Sigmoid colon (tissue), 7 donors: ENCODE data around the gene SESN1. TPM values are rescaled to one million over a fixed set of nuclear protein-coding genes. Genes with fewer than 3 reads are reported as not detected.

Source experiments
- DNase-seq: peaks from one replicate; pipeline ENCODE4 v3.0.0-alpha.2; 2019
- H3K27ac ChIP-seq, 4 donors: fragments of 200-600 bp; sonication (generic); one replicate each; pipeline ENCODE4 v1.5.1; 2016 to 2019; ENCODE audit warnings: mild to moderate bottlenecking in 1 of 4
- H3K27me3 ChIP-seq, 3 donors: fragments of 200-600 bp; sonication (generic); one replicate each; pipeline ENCODE4 v1.5.1; 2019; ENCODE audit warnings: mild to moderate bottlenecking in 1 of 3
- H3K36me3 ChIP-seq, 4 donors: fragments of 200-600 bp; sonication (generic); one replicate each; pipeline ENCODE4 v1.5.1; 2016 to 2019
- H3K4me1 ChIP-seq, 4 donors: fragments of 200-600 bp; sonication (generic); one replicate each; pipeline ENCODE4 v1.5.1; 2017 to 2019
- H3K4me3 ChIP-seq, 4 donors: fragments of 200-600 bp; sonication (generic); one replicate each; pipeline ENCODE4 v1.5.1; 2017 to 2019; ENCODE audit warnings: mild to moderate bottlenecking in 2 of 4, moderate library complexity in 1 of 4
- H3K9me3 ChIP-seq, 4 donors: fragments of 200-600 bp in 3 of 4; sonication (generic) in 3 of 4; one replicate each; pipeline versions ENCODE4 v1.5.1 to v1.6.1; 2013 to 2019
- CTCF ChIP-seq, 4 experiments: fragments of 450-650 bp in 3 of 4; fragments of 200-600 bp in 1 of 4; IDR thresholded peaks; one replicate each; pipeline ENCODE4 v1.5.1; 2016 to 2019; ENCODE audit warnings: antibody characterized with exemption in 4 of 4, mild to moderate bottlenecking in 3 of 4, moderate library complexity in 2 of 4
- EP300 ChIP-seq, 4 donors: sonication (generic); formaldehyde crosslinking; IDR thresholded peaks; one replicate each; pipeline ENCODE4 v1.6.1; 2017; ENCODE audit warnings: antibody characterized with exemption in 4 of 4
- POLR2A ChIP-seq, 2 donors: fragments of 450-650 bp; IDR thresholded peaks; one replicate each; pipeline ENCODE4 v1.6.1; 2016; ENCODE audit warnings: antibody characterized with exemption in 2 of 2, mild to moderate bottlenecking in 2 of 2, moderate library complexity in 2 of 2
- POLR2AphosphoS5 ChIP-seq, 4 donors: sonication (generic); formaldehyde crosslinking; IDR thresholded peaks; one replicate each; pipeline ENCODE4 v1.6.1; 2017; ENCODE audit warnings: antibody characterized with exemption in 4 of 4
- WGBS, 2 donors: extraction: QIAGEN DNeasy Blood & Tissue Kit; methylation state at CpG; one replicate each; pipeline ENCODE4 v1.1.7; 2013; 5-methylcytosine and 5-hydroxymethylcytosine counted together
- intact Hi-C: fragments of 100-400 bp; cut with DNase I; formaldehyde crosslinking; loops from one replicate; pipeline ENCODE4 v1.15.1; 2023
- polyA plus RNA-seq, 3 donors: library from polyadenylated mRNA; stranded (reverse); fragments of 200-250 nt; gene quantifications; one replicate each; pipeline ENCODE4 v1.2.3, GENCODE V29; 2013
- total RNA-seq, 4 donors: library from RNA; depleted of rRNA; stranded (reverse); fragments of >200 nt; gene quantifications; one replicate each; pipeline ENCODE4 v1.1.0, GENCODE V29; 2016
- donor health status: healthy with polysubstance abuse.
- donor health status: Bipolar disorder and iron deficiency.
- donor health status: healthy.

SESN1 gene
- total and polyA plus RNA-seq, 7 donors = 18.3 to 144 (median 63.0) TPM

GRCh38 chr6:109130065-109130464, 35.4 kb upstream of the SESN1 start:
- no peak for TF ChIP-seq POLR2AphosphoS5 (IDR thresholded peaks at IDR 0.05)
- TF ChIP-seq CTCF (IDR thresholded peaks at IDR 0.05) = no peak
- no peak for TF ChIP-seq POLR2A (IDR thresholded peaks at IDR 0.05)
- TF ChIP-seq EP300 (IDR thresholded peaks at IDR 0.05) = no peak

GRCh38 chr6:109125504-109125903, 30.9 kb upstream of the SESN1 start:
- Histone ChIP-seq H3K27me3 (no peaks in the 10 kb centered on the region), H3K9me3 (no peaks in the 10 kb centered on the region), H3K4me1 (peaks cover 0 to 15% (median 10%) of the 10 kb centered on the region in 4 donors), H3K4me3 (no peak overlapping the region), H3K27ac (no peak overlapping the region), H3K36me3 (no peaks in the 10 kb centered on the region)
- no peak for DNase-seq
- TF ChIP-seq CTCF (IDR thresholded peaks at IDR 0.05) = no peak
- no peak for TF ChIP-seq EP300 (IDR thresholded peaks at IDR 0.05)
- 65 to 86% methylated on average over 3 of the region's 3 CpGs for WGBS, 2 donors
- intact Hi-C loops = no loop called here

More at GRCh38 chr6:109130065-109130464, 35.4 kb upstream of the SESN1 start:
- Histone ChIP-seq H3K4me3 (no peak overlapping the region), H3K36me3 (no peaks in the 10 kb centered on the region), H3K27ac (no peak overlapping the region), H3K27me3 (no peaks in the 10 kb centered on the region), H3K4me1 (no peaks in the 10 kb centered on the region), H3K9me3 (no peaks in the 10 kb centered on the region)
- WGBS, 2 donors = 87 to 95% methylated on average over 3 of the region's 3 CpGs
- DNase-seq = no peak
- intact Hi-C loops = no loop called here

GRCh38 chr6:109124219-109124618, 29.6 kb upstream of the SESN1 start:
- Histone ChIP-seq H3K27ac (no peak overlapping the region), H3K9me3 (no peaks in the 10 kb centered on the region), H3K4me3 (no peak overlapping the region), H3K4me1 (peaks cover 0 to 15% (median 11%) of the 10 kb centered on the region in 4 donors), H3K27me3 (no peaks in the 10 kb centered on the region), H3K36me3 (no peaks in the 10 kb centered on the region)
- WGBS, 2 donors = 86 to 96% methylated on average over 2 of the region's 2 CpGs
- no peak for DNase-seq
- intact Hi-C loops = no loop called here
- no peak for TF ChIP-seq POLR2A (IDR thresholded peaks at IDR 0.05)
- no peak for TF ChIP-seq CTCF (IDR thresholded peaks at IDR 0.05)
- no peak for TF ChIP-seq EP300 (IDR thresholded peaks at IDR 0.05)
- TF ChIP-seq POLR2AphosphoS5 (IDR thresholded peaks at IDR 0.05) = no peak

GRCh38 chr6:109121411-109121810, 26.8 kb upstream of the SESN1 start:
- no peak overlapping the region for H3K4me3 ChIP-seq
- H3K36me3 ChIP-seq = no peaks in the 10 kb centered on the region
- intact Hi-C loops = no loop called here
- H3K9me3 ChIP-seq = no peaks in the 10 kb centered on the region
- DNase-seq = no peak
- no peaks in the 10 kb centered on the region for H3K27me3 ChIP-seq
- TF ChIP-seq POLR2AphosphoS5 (IDR thresholded peaks at IDR 0.05) (no peak), CTCF (IDR thresholded peaks at IDR 0.05) (no peak), EP300 (IDR thresholded peaks at IDR 0.05) (no peak), POLR2A (IDR thresholded peaks at IDR 0.05) (no peak)
- H3K27ac ChIP-seq = peak overlapping the region in 1 of 4 donors; percentile 44
- peaks cover 0 to 22% (median 11%) of the 10 kb centered on the region in 4 donors for H3K4me1 ChIP-seq

- DNase-seq = no peak
- intact Hi-C loops = no loop called here
- Histone ChIP-seq H3K27ac (no peak overlapping the region), H3K4me3 (no peak overlapping the region), H3K27me3 (no peaks in the 10 kb centered on the region), H3K36me3 (no peaks in the 10 kb centered on the region), H3K9me3 (no peaks in the 10 kb centered on the region), H3K4me1 (peaks cover 0 to 22% (median 11%) of the 10 kb centered on the region in 4 donors)
- WGBS, 2 donors = 93 to 94% methylated on average over 3 of the region's 3 CpGs
- no peak for TF ChIP-seq EP300 (IDR thresholded peaks at IDR 0.05)
- TF ChIP-seq POLR2AphosphoS5 (IDR thresholded peaks at IDR 0.05) = no peak
Observed at GRCh38 chr6:109118871-109119354, 24.3 kb upstream of the SESN1 start.
